ENCODE results near the gene DLG5.

The DLG5 gene

GRCh38 chr10:77926566-77927401 is at the start of gene DLG5:
Gene DLG5 (minus strand): TSS chr10:77926755. CDS start chr10:77926520, 235 bp downstream.
- H3K4me3 ChIP-seq (ENCODE audit: low read depth, low read length) = peak within 1 kb of the TSS; percentile 61
- no peaks in the 10 kb centered on the region for H3K9me3 ChIP-seq (ENCODE audit: control insufficient read depth, insufficient read depth, low read length)
- no peaks in the 10 kb centered on the region for H3K36me3 ChIP-seq (ENCODE audit: control insufficient read depth, insufficient read depth, low read length)
- H3K4me1 ChIP-seq (ENCODE audit: control insufficient read depth, insufficient read depth, low read length) = peaks cover 13% of the 10 kb centered on the region
- H3K27me3 ChIP-seq (ENCODE audit: control insufficient read depth, insufficient read depth, low read length) = peaks cover 12% of the 10 kb centered on the region
- H3K9ac ChIP-seq (ENCODE audit: low read depth, low read length) = peak within 1 kb of the TSS; percentile 84

- Histone ChIP-seq H3K27me3 (ENCODE audit: control insufficient read depth, insufficient read depth, low read length) (no peaks in the 10 kb centered on the region), H3K4me3 (ENCODE audit: low read depth, low read length) (no peak overlapping the region), H3K4me1 (ENCODE audit: control insufficient read depth, insufficient read depth, low read length) (no peaks in the 10 kb centered on the region), H3K9me3 (ENCODE audit: control insufficient read depth, insufficient read depth, low read length) (no peaks in the 10 kb centered on the region), H3K36me3 (ENCODE audit: control insufficient read depth, insufficient read depth, low read length) (peaks cover 26% of the 10 kb centered on the region), H3K9ac (ENCODE audit: low read depth, low read length) (no peak overlapping the region)
Measured at GRCh38 chr10:77975086-77975666, 48.6 kb upstream of the DLG5 start.

- H3K9ac ChIP-seq (ENCODE audit: low read depth, low read length) = no peak overlapping the region
- H3K9me3 ChIP-seq (ENCODE audit: control insufficient read depth, insufficient read depth, low read length) = no peaks in the 10 kb centered on the region
- no peaks in the 10 kb centered on the region for H3K27me3 ChIP-seq (ENCODE audit: control insufficient read depth, insufficient read depth, low read length)
- peaks cover 20% of the 10 kb centered on the region for H3K36me3 ChIP-seq (ENCODE audit: control insufficient read depth, insufficient read depth, low read length)
- no peak overlapping the region for H3K4me3 ChIP-seq (ENCODE audit: low read depth, low read length)
- H3K4me1 ChIP-seq (ENCODE audit: control insufficient read depth, insufficient read depth, low read length) = no peaks in the 10 kb centered on the region
Measured at GRCh38 chr10:77974396-77975074, 48.0 kb upstream of the DLG5 start.

- peaks cover 13% of the 10 kb centered on the region for H3K36me3 ChIP-seq (ENCODE audit: control insufficient read depth, insufficient read depth, low read length)
- H3K9me3 ChIP-seq (ENCODE audit: control insufficient read depth, insufficient read depth, low read length) = no peaks in the 10 kb centered on the region
- no peak overlapping the region for H3K4me3 ChIP-seq (ENCODE audit: low read depth, low read length)
- H3K27me3 ChIP-seq (ENCODE audit: control insufficient read depth, insufficient read depth, low read length) = no peaks in the 10 kb centered on the region
- H3K9ac ChIP-seq (ENCODE audit: low read depth, low read length) = no peak overlapping the region
- H3K4me1 ChIP-seq (ENCODE audit: control insufficient read depth, insufficient read depth, low read length) = no peaks in the 10 kb centered on the region
Measured at GRCh38 chr10:77973276-77973675, 46.7 kb upstream of the DLG5 start.

GRCh38 chr10:77972148-77972547 is 45.6 kb upstream of the DLG5 start:
- no peak overlapping the region for H3K9ac ChIP-seq (ENCODE audit: low read depth, low read length)
- no peaks in the 10 kb centered on the region for H3K27me3 ChIP-seq (ENCODE audit: control insufficient read depth, insufficient read depth, low read length)
- no peaks in the 10 kb centered on the region for H3K4me1 ChIP-seq (ENCODE audit: control insufficient read depth, insufficient read depth, low read length)
- peaks cover 3% of the 10 kb centered on the region for H3K36me3 ChIP-seq (ENCODE audit: control insufficient read depth, insufficient read depth, low read length)
- H3K9me3 ChIP-seq (ENCODE audit: control insufficient read depth, insufficient read depth, low read length) = no peaks in the 10 kb centered on the region
- H3K4me3 ChIP-seq (ENCODE audit: low read depth, low read length) = no peak overlapping the region

- Histone ChIP-seq H3K9me3 (ENCODE audit: control insufficient read depth, insufficient read depth, low read length) (no peaks in the 10 kb centered on the region), H3K4me1 (ENCODE audit: control insufficient read depth, insufficient read depth, low read length) (no peaks in the 10 kb centered on the region), H3K9ac (ENCODE audit: low read depth, low read length) (no peak overlapping the region), H3K36me3 (ENCODE audit: control insufficient read depth, insufficient read depth, low read length) (no peaks in the 10 kb centered on the region), H3K4me3 (ENCODE audit: low read depth, low read length) (no peak overlapping the region), H3K27me3 (ENCODE audit: control insufficient read depth, insufficient read depth, low read length) (no peaks in the 10 kb centered on the region)
Measured at GRCh38 chr10:77971804-77972144, 45.2 kb upstream of the DLG5 start.

- Histone ChIP-seq H3K4me3 (ENCODE audit: low read depth, low read length) (no peak overlapping the region), H3K4me1 (ENCODE audit: control insufficient read depth, insufficient read depth, low read length) (no peaks in the 10 kb centered on the region), H3K36me3 (ENCODE audit: control insufficient read depth, insufficient read depth, low read length) (no peaks in the 10 kb centered on the region), H3K9me3 (ENCODE audit: control insufficient read depth, insufficient read depth, low read length) (no peaks in the 10 kb centered on the region), H3K27me3 (ENCODE audit: control insufficient read depth, insufficient read depth, low read length) (no peaks in the 10 kb centered on the region), H3K9ac (ENCODE audit: low read depth, low read length) (no peak overlapping the region)
Measured at GRCh38 chr10:77970869-77971803, 44.6 kb upstream of the DLG5 start.

- H3K4me1 ChIP-seq (ENCODE audit: control insufficient read depth, insufficient read depth, low read length) = no peaks in the 10 kb centered on the region
- H3K9ac ChIP-seq (ENCODE audit: low read depth, low read length) = no peak overlapping the region
- H3K4me3 ChIP-seq (ENCODE audit: low read depth, low read length) = no peak overlapping the region
- peaks cover 2% of the 10 kb centered on the region for H3K9me3 ChIP-seq (ENCODE audit: control insufficient read depth, insufficient read depth, low read length)
- H3K27me3 ChIP-seq (ENCODE audit: control insufficient read depth, insufficient read depth, low read length) = no peaks in the 10 kb centered on the region
- no peaks in the 10 kb centered on the region for H3K36me3 ChIP-seq (ENCODE audit: control insufficient read depth, insufficient read depth, low read length)
Measured at GRCh38 chr10:77969114-77969513, 42.6 kb upstream of the DLG5 start.

GRCh38 chr10:77967611-77968022 is 41.1 kb upstream of the DLG5 start:
- no peaks in the 10 kb centered on the region for H3K36me3 ChIP-seq (ENCODE audit: control insufficient read depth, insufficient read depth, low read length)
- H3K4me3 ChIP-seq (ENCODE audit: low read depth, low read length) = no peak overlapping the region
- no peaks in the 10 kb centered on the region for H3K27me3 ChIP-seq (ENCODE audit: control insufficient read depth, insufficient read depth, low read length)
- H3K9me3 ChIP-seq (ENCODE audit: control insufficient read depth, insufficient read depth, low read length) = peaks cover 8% of the 10 kb centered on the region
- no peaks in the 10 kb centered on the region for H3K4me1 ChIP-seq (ENCODE audit: control insufficient read depth, insufficient read depth, low read length)
- H3K9ac ChIP-seq (ENCODE audit: low read depth, low read length) = no peak overlapping the region

- Histone ChIP-seq H3K36me3 (ENCODE audit: control insufficient read depth, insufficient read depth, low read length) (no peaks in the 10 kb centered on the region), H3K27me3 (ENCODE audit: control insufficient read depth, insufficient read depth, low read length) (no peaks in the 10 kb centered on the region), H3K9me3 (ENCODE audit: control insufficient read depth, insufficient read depth, low read length) (peaks cover 8% of the 10 kb centered on the region), H3K4me1 (ENCODE audit: control insufficient read depth, insufficient read depth, low read length) (no peaks in the 10 kb centered on the region), H3K4me3 (ENCODE audit: low read depth, low read length) (no peak overlapping the region), H3K9ac (ENCODE audit: low read depth, low read length) (no peak overlapping the region)
Measured at GRCh38 chr10:77965294-77965693, 38.7 kb upstream of the DLG5 start.

GRCh38 chr10:77964811-77965210 is 38.3 kb upstream of the DLG5 start:
- peaks cover 8% of the 10 kb centered on the region for H3K9me3 ChIP-seq (ENCODE audit: control insufficient read depth, insufficient read depth, low read length)
- no peaks in the 10 kb centered on the region for H3K4me1 ChIP-seq (ENCODE audit: control insufficient read depth, insufficient read depth, low read length)
- no peak overlapping the region for H3K9ac ChIP-seq (ENCODE audit: low read depth, low read length)
- H3K4me3 ChIP-seq (ENCODE audit: low read depth, low read length) = no peak overlapping the region
- H3K36me3 ChIP-seq (ENCODE audit: control insufficient read depth, insufficient read depth, low read length) = no peaks in the 10 kb centered on the region
- no peaks in the 10 kb centered on the region for H3K27me3 ChIP-seq (ENCODE audit: control insufficient read depth, insufficient read depth, low read length)
